Panc1 (cell line): ENCODE data around the gene OR52W1. TPM values are rescaled to one million over a fixed set of nuclear protein-coding genes. Genes with fewer than 3 reads are reported as not detected.

ENCODE experiments used
- ATAC-seq: fragments of 200-7000 bp; cut with Tn5 transposase; 2 replicates; pipeline ENCODE4 v1.9.1; 2020; ENCODE audit warnings: mild to moderate bottlenecking, moderate library complexity
- BruUV-seq: library from RNA; stranded (reverse); fragments of 400-500 nt; replicated peaks from 2 replicates; lab custom pipeline; 2021; lab: Mats Ljungman, UMichigan
- CTCF ChIA-PET: fragments of 300-600 bp; sonication (Branson Sonifier 250); formaldehyde crosslinking; loops from one replicate; lab custom pipeline; 2022; ENCODE audit warnings: antibody characterized with exemption; lab: Charles Lee
- POLR2A ChIA-PET: fragments of 300-600 bp; sonication (Branson Sonifier 250); formaldehyde crosslinking; loops from one replicate; lab custom pipeline; 2022; ENCODE audit warnings: antibody characterized with exemption; lab: Charles Lee
- DNase-seq: peaks from one replicate; pipeline ENCODE4 v3.0.0-alpha.2; 2010; ENCODE audit warnings: low read depth, low spot score
- H3K27ac ChIP-seq: 2 replicates; pipeline ENCODE4 v1.5.1; 2011; ENCODE audit warnings: mild to moderate bottlenecking, low read length, inconsistent platforms
- H3K27me3 ChIP-seq: fragments of 200-500 bp; sonication (Bioruptor generic); 2 replicates; pipeline ENCODE4 v1.6.0; 2014; ENCODE audit warnings: low read length, inconsistent platforms; ENCODE audit not compliant: control insufficient read depth, insufficient read depth
- H3K36me3 ChIP-seq: fragments of 200-500 bp; sonication (Bioruptor generic); 2 replicates; pipeline ENCODE4 v1.5.1; 2014; ENCODE audit warnings: inconsistent platforms, mild to moderate bottlenecking, low read length, moderate library complexity; ENCODE audit not compliant: control insufficient read depth, insufficient read depth
- H3K4me1 ChIP-seq: 2 replicates; pipeline ENCODE4 v1.5.1; 2011; ENCODE audit warnings: inconsistent platforms, mild to moderate bottlenecking, low read length, moderate library complexity; ENCODE audit not compliant: control insufficient read depth, insufficient read depth
- H3K4me3 ChIP-seq, 2 experiments: 2 replicates each; pipeline ENCODE4 v1.5.1; 2011 to 2012; ENCODE audit warnings: low read depth in 2 of 2, low read length in 2 of 2, mild to moderate bottlenecking in 2 of 2, inconsistent platforms in 1 of 2, moderate library complexity in 1 of 2
- H3K9me3 ChIP-seq: fragments of 200-500 bp; sonication (Bioruptor generic); 2 replicates; pipeline ENCODE4 v1.5.1; 2014; ENCODE audit warnings: low read depth, mild to moderate bottlenecking, inconsistent platforms, low read length, moderate library complexity; ENCODE audit not compliant: control insufficient read depth, insufficient read depth
- CTCF ChIP-seq: fragments of 450-650 bp; IDR thresholded peaks from 2 replicates; pipeline ENCODE4 v1.5.1; 2017; ENCODE audit warnings: mild to moderate bottlenecking
- POLR2AphosphoS5 ChIP-seq: IDR thresholded peaks from 2 replicates; pipeline ENCODE4 v1.6.1; 2012; ENCODE audit warnings: mild to moderate bottlenecking, low read depth, low read length, moderate library complexity
- REST ChIP-seq, 2 experiments: IDR thresholded peaks; 2 replicates each; pipeline ENCODE4 v1.6.1; 2011 to 2012; ENCODE audit warnings: low read depth in 2 of 2, control low read depth in 1 of 2, low read length in 1 of 2, mild to moderate bottlenecking in 1 of 2, moderate library complexity in 1 of 2; ENCODE audit not compliant: insufficient read depth in 1 of 2
- SIN3A ChIP-seq: IDR thresholded peaks from 2 replicates; pipeline ENCODE4 v1.6.1; 2012; ENCODE audit warnings: low read depth, mild to moderate bottlenecking, low read length, moderate library complexity, borderline replicate concordance; ENCODE audit not compliant: insufficient read depth
- TCF7L2 ChIP-seq: IDR thresholded peaks from 2 replicates; pipeline ENCODE4 v1.6.1; 2011; ENCODE audit warnings: mild to moderate bottlenecking, low read depth, low read length, inconsistent platforms
- in situ Hi-C: cut with HindIII; loops from 2 replicates; pipeline ENCODE4 v1.10.0; 2016; ENCODE audit warnings: low sequenced_read_pairs, low pct_unique_long_range_greater_than_20kb
- intact Hi-C: fragments of 100-400 bp; cut with micrococcal nuclease; formaldehyde crosslinking; loops from one replicate; pipeline ENCODE4 v1.10.0; 2022; ENCODE audit not compliant: unreplicated experiment
- total RNA-seq: library from RNA; stranded (reverse); gene quantifications from one replicate; pipeline ENCODE4 v1.2.1, GENCODE V29; 2021; ENCODE audit not compliant: unreplicated experiment

The OR52W1 gene
- total RNA-seq, 1 experiment from 2014 or later = not detected

GRCh38 chr11:6225896-6226295 is 26.9 kb downstream of the OR52W1 start:
- H3K4me3 ChIP-seq = no peak overlapping the region
- no peaks in the 10 kb centered on the region for H3K9me3 ChIP-seq
- ChIA-PET POLR2A (no interaction called here), CTCF (no interaction called here)
- H3K36me3 ChIP-seq = no peaks in the 10 kb centered on the region; the same call in 1 of the 2 replicates
- DNase-seq (no peak), ATAC-seq (no peak)
- no TSS peak for BruUV-seq
- H3K27ac ChIP-seq = no peak overlapping the region
- TF ChIP-seq SIN3A (no peak), POLR2AphosphoS5 (no peak), REST (IDR thresholded peaks at IDR 0.05; ENCODE audit: insufficient read depth in 1 of 2, low read depth in 2 of 2, low read length in 1 of 2) (no peak), CTCF (no peak), TCF7L2 (no peak)
- intact Hi-C loops = no loop called here
- no peaks in the 10 kb centered on the region for H3K27me3 ChIP-seq
- in situ Hi-C loops = no loop called here
- no peaks in the 10 kb centered on the region for H3K4me1 ChIP-seq

- intact Hi-C loops (no loop called here), in situ Hi-C loops (no loop called here)
- no TSS peak for BruUV-seq
- ATAC-seq = no peak
- Histone ChIP-seq H3K27me3 (no peaks in the 10 kb centered on the region), H3K27ac (no peak overlapping the region), H3K4me3 (no peak overlapping the region), H3K36me3 (no peaks in the 10 kb centered on the region), H3K9me3 (no peaks in the 10 kb centered on the region), H3K4me1 (peaks cover 6% of the 10 kb centered on the region)
- ChIA-PET POLR2A (no interaction called here), CTCF (no interaction called here)
- no peak for DNase-seq
- TF ChIP-seq REST (IDR thresholded peaks at IDR 0.05; ENCODE audit: insufficient read depth in 1 of 2, low read depth in 2 of 2, low read length in 1 of 2) = no peak
- TF ChIP-seq SIN3A = no peak
- TF ChIP-seq POLR2AphosphoS5 = no peak
- no peak for TF ChIP-seq TCF7L2
- TF ChIP-seq CTCF = no peak
Observed at GRCh38 chr11:6228520-6228919, 29.5 kb downstream of the OR52W1 start.
